Kidney capillary endothelial cell (primary cell): ENCODE measurements around the gene TTC9.
"Not testable (repeated sequence)": the region's sequence is repeated elsewhere in the genome, so short reads cannot be mapped to it uniquely, and the experiment has no call there.

Experiments used
- DNase-seq: peaks from one replicate; pipeline ENCODE4 v3.0.0-alpha.2; 2018; ENCODE audit warnings: low spot score

TTC9 gene

GRCh38 chr14:70680748-70681147 lies 39.0 kb downstream of the TTC9 start:
- no peak for DNase-seq

GRCh38 chr14:70683983-70684382 lies 42.3 kb downstream of the TTC9 start:
- no peak for DNase-seq

- DNase-seq: no peak
Measured at GRCh38 chr14:70685474-70686197, 43.9 kb downstream of the TTC9 start.

- no peak for DNase-seq
Measured at GRCh38 chr14:70692210-70692609, 50.5 kb downstream of the TTC9 start.

- DNase-seq: no peak
Measured at GRCh38 chr14:70696026-70696425, 54.3 kb downstream of the TTC9 start.

- DNase-seq: no peak
Measured at GRCh38 chr14:70697701-70698100, 56.0 kb downstream of the TTC9 start.

GRCh38 chr14:70698288-70698687 lies 56.6 kb downstream of the TTC9 start:
- peak; percentile 63 for DNase-seq

GRCh38 chr14:70699646-70700045 lies 57.9 kb downstream of the TTC9 start:
- DNase-seq: no peak

- DNase-seq: peak; percentile 67
Measured at GRCh38 chr14:70700955-70701585, 59.4 kb downstream of the TTC9 start.

- DNase-seq: no peak
Measured at GRCh38 chr14:70701610-70702009, 59.9 kb downstream of the TTC9 start.

GRCh38 chr14:70702161-70702560 lies 60.4 kb downstream of the TTC9 start:
- DNase-seq: no peak

GRCh38 chr14:70703621-70704168 lies 62.0 kb downstream of the TTC9 start:
- not testable (repeated sequence) for DNase-seq

- no peak for DNase-seq
Measured at GRCh38 chr14:70704960-70705359, 63.2 kb downstream of the TTC9 start.

GRCh38 chr14:70706177-70706576 lies 64.5 kb downstream of the TTC9 start:
- no peak for DNase-seq

GRCh38 chr14:70707138-70708038 lies 65.7 kb downstream of the TTC9 start:
- no peak for DNase-seq

GRCh38 chr14:70708717-70709570 lies 67.2 kb downstream of the TTC9 start:
- no peak for DNase-seq

- DNase-seq: peak; percentile 10
Measured at GRCh38 chr14:70709726-70710382, 68.1 kb downstream of the TTC9 start.

- no peak for DNase-seq
Measured at GRCh38 chr14:70711451-70711850, 69.7 kb downstream of the TTC9 start.

GRCh38 chr14:70713096-70713495 lies 71.4 kb downstream of the TTC9 start:
- DNase-seq: no peak

- no peak for DNase-seq
Measured at GRCh38 chr14:70713511-70713916, 71.8 kb downstream of the TTC9 start.

- DNase-seq: peak; percentile 41
Measured at GRCh38 chr14:70714055-70714550, 72.4 kb downstream of the TTC9 start.
